HG03520 (cell line): ENCODE data around the gene GNB5.
"Not testable (repeated sequence)": the region's sequence is repeated elsewhere in the genome, so short reads cannot be mapped to it uniquely, and the experiment has no call there.

Source experiments
- ATAC-seq: cut with Tn5 transposase; IDR thresholded peaks from one replicate; pipeline ENCODE4 v1.9.1; 2021; ENCODE audit warnings: mild to moderate bottlenecking, moderate library complexity; ENCODE audit not compliant: unreplicated experiment

Gene GNB5

GRCh38 chr15:52097180-52097579 lies 94.0 kb downstream of the GNB5 start:
- no peak for ATAC-seq

GRCh38 chr15:52096536-52096935 lies 94.7 kb downstream of the GNB5 start:
- not testable (repeated sequence) for ATAC-seq

- ATAC-seq, result no peak
Observed at GRCh38 chr15:52095597-52096262, 95.5 kb downstream of the GNB5 start.

DNA sequence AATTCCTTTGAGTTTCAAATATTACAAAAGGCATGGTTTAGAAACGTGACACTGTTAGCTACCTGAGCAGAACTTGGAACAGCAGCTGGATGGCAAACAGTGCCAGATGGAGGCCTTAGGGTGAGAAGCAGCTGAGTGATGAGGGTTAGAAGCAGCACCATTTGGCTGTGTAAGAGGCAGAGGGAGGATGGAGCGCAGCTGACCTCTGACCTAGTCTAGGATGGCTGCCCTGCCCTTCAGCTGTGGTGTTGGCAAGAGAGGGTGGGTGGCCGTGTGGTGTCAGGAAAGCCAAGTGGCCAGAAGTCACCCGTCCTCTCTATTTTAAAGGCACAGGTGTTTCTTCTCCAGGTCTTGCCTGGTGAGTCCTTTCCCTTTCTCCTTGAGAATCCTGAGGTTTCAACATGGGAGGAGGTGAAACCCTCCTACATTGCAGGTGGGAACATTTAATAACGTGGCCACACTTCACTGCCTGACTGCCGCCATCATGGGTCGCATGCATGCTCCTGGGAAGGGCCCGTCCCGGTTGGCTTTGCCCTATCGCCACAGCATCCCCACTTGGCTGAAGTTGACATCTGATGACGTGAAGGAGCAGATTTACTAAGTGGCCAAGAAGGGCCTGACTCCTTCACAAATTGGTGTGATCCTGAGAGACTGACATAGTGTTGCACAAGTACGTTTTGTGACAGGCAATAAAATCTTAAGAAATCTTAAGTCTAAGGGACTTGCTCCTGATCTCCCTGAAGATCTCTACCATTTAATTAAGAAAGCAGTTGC lies 96.2 kb downstream of the GNB5 start:
- no peak for ATAC-seq

DNA sequence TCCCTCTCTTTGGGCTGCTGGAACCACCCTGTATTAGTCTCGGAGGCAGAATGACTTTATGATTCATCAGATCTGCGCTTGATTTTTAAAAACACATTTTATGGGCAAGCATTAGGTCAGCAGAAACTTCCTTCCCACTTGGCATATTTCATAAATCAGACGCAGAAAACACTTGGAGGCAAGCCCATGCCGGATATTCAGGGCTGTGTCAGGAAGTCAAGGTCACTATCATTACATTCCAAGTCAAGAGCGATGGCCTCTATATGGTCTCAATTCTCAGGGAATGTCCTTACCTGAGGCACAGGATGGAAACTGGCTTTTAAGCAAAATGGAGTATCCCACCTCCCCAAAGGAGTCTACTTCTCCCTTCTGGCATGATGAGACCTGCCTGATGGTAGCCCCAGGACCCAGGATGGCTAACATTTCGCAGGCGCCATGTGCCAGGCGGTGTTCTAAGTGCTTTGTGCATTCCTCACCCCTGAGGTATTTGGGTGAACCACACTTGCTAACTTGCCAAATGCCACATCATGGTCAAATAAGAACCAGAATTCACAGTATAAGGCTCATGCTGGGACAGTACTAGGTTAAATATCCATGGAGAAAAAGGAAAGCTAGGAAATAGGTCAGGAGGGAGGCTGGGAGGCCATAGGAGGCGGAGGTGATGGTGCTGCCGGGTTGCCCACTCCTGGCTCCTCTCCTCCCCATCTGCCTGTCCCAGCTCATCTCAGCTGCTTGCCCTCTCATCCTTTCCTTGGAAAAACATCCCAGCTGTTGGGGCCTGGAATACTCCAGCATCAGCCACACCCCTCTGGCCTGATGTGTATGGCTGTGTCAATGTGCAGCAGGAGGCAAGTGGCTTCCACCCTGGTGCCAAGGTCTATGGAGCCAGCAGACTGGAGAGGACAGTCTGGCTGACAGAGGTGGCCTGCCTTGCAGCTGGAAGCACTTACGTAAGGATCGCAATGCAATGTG lies 97.4 kb downstream of the GNB5 start:
- no peak for ATAC-seq

DNA sequence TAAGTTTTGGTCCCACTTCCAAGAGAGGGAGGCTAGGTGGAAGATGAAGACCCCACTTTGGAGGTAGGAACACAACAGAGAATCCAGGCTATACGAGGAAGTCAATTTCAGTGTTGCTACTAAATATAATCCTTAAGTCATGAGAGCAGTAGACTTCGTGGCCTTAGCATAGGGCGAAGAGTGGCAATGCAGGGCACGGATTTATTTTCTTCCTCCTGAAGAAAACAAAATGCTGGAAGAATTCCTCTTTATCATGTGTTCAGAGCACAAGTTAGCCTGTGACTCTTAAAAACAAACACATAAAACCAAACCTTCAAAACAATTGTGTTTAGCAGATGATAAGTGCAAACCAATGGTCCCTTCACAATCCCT lies 98.0 kb downstream of the GNB5 start:
- ATAC-seq, result no peak

- ATAC-seq, result no peak
Observed at GRCh38 chr15:52090193-52090592, 101.0 kb downstream of the GNB5 start.

- ATAC-seq, result no peak
Observed at GRCh38 chr15:52086011-52086786, 105.0 kb downstream of the GNB5 start.

GRCh38 chr15:52085299-52085698 lies 105.9 kb downstream of the GNB5 start:
- no peak for ATAC-seq

DNA sequence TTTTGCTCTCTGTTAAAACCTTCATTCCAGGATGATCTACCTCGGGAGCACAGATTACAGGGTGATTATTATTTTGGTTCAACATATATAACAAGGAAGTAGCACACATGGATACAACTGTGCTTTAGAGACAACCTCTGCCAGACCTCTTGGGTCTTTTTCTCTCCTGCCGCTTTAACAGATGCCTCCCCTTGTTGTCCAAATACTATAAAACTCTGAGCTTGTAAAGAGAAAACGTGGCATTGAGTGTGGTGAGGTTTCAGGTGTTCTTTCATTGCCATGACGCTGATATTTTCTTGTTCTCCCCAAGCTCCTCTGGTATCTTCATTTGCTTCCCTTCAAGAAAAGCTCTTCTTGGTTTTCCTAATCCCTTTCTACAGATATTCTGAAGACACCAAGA lies 107.6 kb downstream of the GNB5 start:
- ATAC-seq, result no peak

DNA sequence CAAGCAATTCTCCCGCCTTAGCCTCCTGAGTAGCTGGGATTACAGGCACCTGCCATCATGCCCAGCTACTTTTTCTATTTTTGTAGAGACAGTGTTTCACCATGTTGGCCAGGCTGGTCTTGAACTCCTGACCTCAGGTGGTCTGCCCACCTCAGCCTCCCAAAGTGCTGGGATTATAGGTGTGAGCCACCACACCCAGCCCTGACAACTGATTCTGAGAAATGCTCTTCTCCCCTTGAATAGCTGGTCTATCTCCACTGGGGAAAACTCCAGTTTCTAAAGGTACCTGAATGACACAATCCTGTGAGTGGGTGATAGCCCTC lies 108.2 kb downstream of the GNB5 start:
- ATAC-seq, result not testable (repeated sequence)

- no peak for ATAC-seq
Observed at GRCh38 chr15:52082197-52083036, 108.8 kb downstream of the GNB5 start.

- no peak for ATAC-seq
Observed at GRCh38 chr15:52080706-52081392, 110.3 kb downstream of the GNB5 start.

- no peak for ATAC-seq
Observed at GRCh38 chr15:52080031-52080430, 111.2 kb downstream of the GNB5 start.

- ATAC-seq, result no peak
Observed at GRCh38 chr15:52078876-52079700, 112.1 kb downstream of the GNB5 start.

DNA sequence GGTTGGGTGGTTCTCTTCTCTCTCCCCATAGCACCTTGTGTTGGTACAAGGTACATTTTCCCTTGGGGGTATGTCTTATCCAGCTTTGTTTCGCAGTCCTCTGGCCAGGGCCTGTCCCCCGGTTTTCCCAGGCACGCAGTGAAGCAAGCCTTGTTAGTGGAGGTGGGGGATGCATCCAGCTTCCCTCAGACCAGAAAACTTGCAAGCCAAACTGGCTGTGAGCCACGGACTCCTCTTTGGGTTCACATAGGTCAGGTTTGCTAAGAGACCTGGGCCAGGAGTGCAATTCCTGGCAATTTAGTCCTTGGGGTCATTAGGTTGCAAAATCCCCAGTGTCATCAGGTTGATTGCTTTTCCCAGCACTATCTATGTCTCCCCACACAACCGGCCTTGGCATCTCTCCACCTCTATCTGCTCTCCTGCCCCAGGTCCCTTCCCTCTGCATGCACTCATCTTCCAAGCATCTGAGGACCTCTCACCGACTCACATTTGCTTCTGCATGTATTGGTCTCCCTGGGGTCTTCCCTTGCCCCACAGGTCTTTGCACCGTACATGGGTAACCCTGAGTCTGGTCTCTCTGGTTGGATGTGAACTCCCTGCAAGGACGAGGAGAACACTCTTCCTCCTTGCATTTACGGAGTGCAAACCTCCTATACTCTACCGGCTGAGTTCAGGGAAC lies 112.9 kb downstream of the GNB5 start:
- no peak for ATAC-seq

DNA sequence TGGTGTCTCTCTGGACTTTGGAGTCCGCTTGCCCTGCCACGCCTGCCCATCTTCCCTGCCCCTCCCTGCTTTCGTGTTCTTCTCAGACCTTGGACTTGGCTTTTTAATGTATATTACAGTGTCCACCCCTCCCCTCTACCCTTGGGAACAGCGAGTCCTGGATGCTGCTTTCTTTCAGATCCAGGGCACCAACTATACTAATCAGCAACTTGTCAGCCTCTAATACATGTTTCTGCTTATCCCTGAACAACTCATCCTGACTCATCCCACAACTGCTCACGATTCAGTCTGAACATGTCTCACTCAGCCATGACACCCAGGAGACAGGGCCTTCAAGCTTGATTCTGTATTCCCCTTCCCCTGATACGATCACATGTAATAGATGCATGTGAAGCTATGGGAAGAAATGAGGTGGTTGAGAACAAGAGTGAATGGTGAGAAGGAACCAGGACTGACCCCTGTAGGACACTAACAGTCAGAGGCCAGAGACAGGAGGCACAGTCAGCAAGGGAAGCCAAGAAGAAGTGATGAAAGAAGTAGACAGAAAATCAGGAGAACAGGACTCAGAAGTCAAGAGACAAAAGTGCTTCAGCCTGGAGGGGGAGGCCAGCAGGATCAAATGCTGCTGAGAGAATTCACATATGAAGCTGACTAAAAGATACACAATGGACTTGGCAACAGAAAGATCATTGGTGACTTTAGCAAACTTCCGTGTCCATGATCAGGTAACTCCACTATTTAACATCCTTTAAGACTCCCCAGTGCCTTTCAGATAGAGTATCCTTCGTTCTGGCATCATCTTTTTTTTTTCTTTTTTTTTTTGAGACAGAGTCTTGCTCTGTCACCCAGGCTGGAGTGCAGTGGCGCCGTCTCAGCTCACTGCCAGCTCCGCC lies 114.1 kb downstream of the GNB5 start:
- ATAC-seq, result no peak
